Endodermal cell (in vitro differentiated cells): ENCODE data around the gene SLIRP. TPM values are rescaled to one million over a fixed set of nuclear protein-coding genes. Genes with fewer than 3 reads are reported as not detected.

Experiments
- DNase-seq: peaks from one replicate; pipeline ENCODE4 v3.0.0-alpha.2; 2017
- H3K27ac ChIP-seq: 2 replicates; pipeline ENCODE4 v1.5.1; 2013; ENCODE audit warnings: mild to moderate bottlenecking, low read depth, low read length, moderate library complexity
- H3K27me3 ChIP-seq: 2 replicates; pipeline ENCODE4 v1.6.1; 2013; ENCODE audit warnings: mild to moderate bottlenecking, low read length, moderate library complexity; ENCODE audit not compliant: insufficient read depth, control insufficient read depth, poor library complexity, severe bottlenecking
- H3K36me3 ChIP-seq: 2 replicates; pipeline ENCODE4 v1.7.0; 2013; ENCODE audit warnings: mild to moderate bottlenecking, low read length, moderate library complexity; ENCODE audit not compliant: control insufficient read depth, insufficient read depth
- H3K4me1 ChIP-seq: one replicate; pipeline ENCODE4 v1.7.0; 2013; ENCODE audit warnings: low read length; ENCODE audit not compliant: control insufficient read depth, insufficient read depth
- H3K4me3 ChIP-seq: 2 replicates; pipeline ENCODE4 v1.5.1; 2013; ENCODE audit warnings: mild to moderate bottlenecking, low read length, moderate library complexity
- H3K9ac ChIP-seq: 2 replicates; pipeline ENCODE4 v1.6.1; 2013; ENCODE audit warnings: mild to moderate bottlenecking, low read length, moderate library complexity; ENCODE audit not compliant: poor library complexity, severe bottlenecking; ENCODE audit errors: extremely low read depth
- H3K9me3 ChIP-seq: 2 replicates; pipeline ENCODE4 v1.6.1; 2013; ENCODE audit warnings: mild to moderate bottlenecking, low read length, moderate library complexity; ENCODE audit not compliant: control insufficient read depth
- H3K27ac Mint-ChIP-seq: 2 replicates; pipeline ENCODE4 v1.8.0; 2020; ENCODE audit warnings: mixed read lengths
- H3K27me3 Mint-ChIP-seq: 2 replicates; pipeline ENCODE4 v1.8.0; 2021; ENCODE audit warnings: mild to moderate bottlenecking, mixed read lengths; ENCODE audit not compliant: insufficient read depth
- H3K36me3 Mint-ChIP-seq: 2 replicates; pipeline ENCODE4 v1.8.0; 2020; ENCODE audit warnings: low read depth, mixed read lengths
- H3K4me1 Mint-ChIP-seq: 2 replicates; pipeline ENCODE4 v1.8.0; 2020; ENCODE audit warnings: mixed read lengths
- H3K4me3 Mint-ChIP-seq: 2 replicates; pipeline ENCODE4 v1.8.0; 2020; ENCODE audit warnings: mild to moderate bottlenecking, moderate library complexity, mixed read lengths
- H3K9me3 Mint-ChIP-seq: 2 replicates; pipeline ENCODE4 v1.8.0; 2020; ENCODE audit warnings: mild to moderate bottlenecking, mixed read lengths
- CTCF ChIP-seq: fragments of 200-600 bp; sonication (generic); conservative IDR thresholded peaks from 2 replicates; pipeline ENCODE4 v1.5.0; 2021; ENCODE audit warnings: antibody characterized with exemption, mild to moderate bottlenecking
- WGBS, 2 experiments: methylation state at CpG; one replicate each; pipeline versions ENCODE4 v1.1.5 to v1.1.7; 2013; ENCODE audit warnings: missing lambda C conversion rate in 2 of 2, mixed read lengths in 1 of 2; ENCODE audit not compliant: insufficient coverage in 1 of 2, insufficient read length in 1 of 2; 5-methylcytosine and 5-hydroxymethylcytosine counted together
- total RNA-seq, 2 donors: library from RNA; stranded (reverse); fragmentation: NEBNext Ultra II Directional in 1 of 2; extraction: Animal tissue kit (Norgen Biotek cat#: 25700) in 1 of 2; gene quantifications; 2 replicates in 1 of 2; 3 replicates in 1 of 2; pipeline ENCODE4 v1.2.1, GENCODE V29; 2021

Gene SLIRP
- total RNA-seq, 2 donors from 2014 or later, result 228 to 237 TPM

GRCh38 chr14:77663293-77663692 lies 44.6 kb upstream of the SLIRP start:
- Mint-ChIP-seq H3K4me1 (peaks cover 15% of the 10 kb centered on the region), H3K27me3 (no peaks in the 10 kb centered on the region), H3K27ac (no peak overlapping the region), H3K4me3 (no peak overlapping the region), H3K36me3 (no peaks in the 10 kb centered on the region), H3K9me3 (no peaks in the 10 kb centered on the region)
- no peak for DNase-seq
- Histone ChIP-seq H3K9ac (no peak overlapping the region), H3K4me1 (peaks cover 3% of the 10 kb centered on the region), H3K27ac (no peak overlapping the region), H3K4me3 (no peak overlapping the region), H3K36me3 (no peaks in the 10 kb centered on the region), H3K27me3 (no peaks in the 10 kb centered on the region), H3K9me3 (no peaks in the 10 kb centered on the region)
- TF ChIP-seq CTCF, result no peak
- WGBS, 2 experiments, result 90 to 91% methylated on average over 4 to 6 of the region's 6 CpGs

GRCh38 chr14:77667331-77667730 lies 40.6 kb upstream of the SLIRP start:
- peaks cover 3% of the 10 kb centered on the region for H3K4me1 Mint-ChIP-seq
- Histone ChIP-seq H3K9ac (no peak overlapping the region), H3K27me3 (no peaks in the 10 kb centered on the region), H3K9me3 (no peaks in the 10 kb centered on the region), H3K4me1 (no peaks in the 10 kb centered on the region), H3K4me3 (no peak overlapping the region), H3K36me3 (no peaks in the 10 kb centered on the region), H3K27ac (no peak overlapping the region)
- H3K4me3 Mint-ChIP-seq, result no peak overlapping the region
- peaks cover 2% of the 10 kb centered on the region for H3K36me3 Mint-ChIP-seq
- H3K27me3 Mint-ChIP-seq, result no peaks in the 10 kb centered on the region
- no peaks in the 10 kb centered on the region for H3K9me3 Mint-ChIP-seq
- H3K27ac Mint-ChIP-seq, result no peak overlapping the region
- DNase-seq, result no peak
- TF ChIP-seq CTCF, result no peak

- Mint-ChIP-seq H3K27ac (no peak overlapping the region), H3K27me3 (no peaks in the 10 kb centered on the region), H3K4me1 (no peaks in the 10 kb centered on the region), H3K4me3 (no peak overlapping the region), H3K36me3 (peaks cover 35% of the 10 kb centered on the region), H3K9me3 (no peaks in the 10 kb centered on the region)
- TF ChIP-seq CTCF, result no peak
- DNase-seq, result no peak
- Histone ChIP-seq H3K27me3 (no peaks in the 10 kb centered on the region), H3K36me3 (peaks cover 45% of the 10 kb centered on the region), H3K9ac (no peak overlapping the region), H3K4me3 (no peak overlapping the region), H3K4me1 (no peaks in the 10 kb centered on the region), H3K27ac (no peak overlapping the region), H3K9me3 (no peaks in the 10 kb centered on the region)
Observed at GRCh38 chr14:77673193-77673592, 34.7 kb upstream of the SLIRP start.
